Stimulated activated CD4-positive, alpha-beta T cell treated with anti-CD3 and anti-CD28 coated beads, Interleukin-15, amount 100 ng/mL, for 1 hour (primary cell): ENCODE data around the gene TANC2.

ENCODE experiments used
- DNase-seq, 2 donors: peaks; one replicate each; pipeline ENCODE4 v3.0.0-alpha.2; 2020; ENCODE audit warnings: low read depth in 1 of 2, low spot score in 1 of 2

TANC2 gene

GRCh38 chr17:62965686-62966425 lies at the start of gene TANC2:
TANC2 (plus strand) TSS chr17:62966235; CDS start chr17:63009560, 43,325 bp downstream.
- DNase-seq, result peak; percentile 60 to 68

- DNase-seq, result no peak
Measured at GRCh38 chr17:62916684-62917571, 49.1 kb upstream of the TANC2 start.

- DNase-seq, result no peak
Measured at GRCh38 chr17:62919388-62919787, 46.6 kb upstream of the TANC2 start.

- no peak for DNase-seq
Measured at GRCh38 chr17:62920300-62920699, 45.7 kb upstream of the TANC2 start.

GRCh38 chr17:62921817-62922216 lies 44.2 kb upstream of the TANC2 start:
- DNase-seq, result no peak

- no peak for DNase-seq
Measured at GRCh38 chr17:62923258-62924150, 42.5 kb upstream of the TANC2 start.

GRCh38 chr17:62925267-62925836 lies 40.7 kb upstream of the TANC2 start:
- no peak for DNase-seq

GRCh38 chr17:62927083-62927482 lies 39.0 kb upstream of the TANC2 start:
- DNase-seq, result no peak

GRCh38 chr17:62929320-62929719 lies 36.7 kb upstream of the TANC2 start:
- DNase-seq, result no peak

- DNase-seq, result no peak
Measured at GRCh38 chr17:62931101-62931500, 34.9 kb upstream of the TANC2 start.

GRCh38 chr17:62933501-62934385 lies 32.3 kb upstream of the TANC2 start:
- no peak for DNase-seq

- no peak for DNase-seq
Measured at GRCh38 chr17:62935098-62935497, 30.9 kb upstream of the TANC2 start.

GRCh38 chr17:62935523-62935922 lies 30.5 kb upstream of the TANC2 start:
- DNase-seq, result no peak

GRCh38 chr17:62937606-62938005 lies 28.4 kb upstream of the TANC2 start:
- DNase-seq, result no peak

- no peak for DNase-seq
Measured at GRCh38 chr17:62941358-62941991, 24.6 kb upstream of the TANC2 start.

- no peak for DNase-seq
Measured at GRCh38 chr17:62948370-62948769, 17.7 kb upstream of the TANC2 start.

- DNase-seq, result no peak
Measured at GRCh38 chr17:62949036-62949435, 17.0 kb upstream of the TANC2 start.

GRCh38 chr17:62950067-62950466 lies 16.0 kb upstream of the TANC2 start:
- no peak for DNase-seq

GRCh38 chr17:62955841-62956352 lies 10.1 kb upstream of the TANC2 start:
- DNase-seq, result no peak
